Measurements from ENCODE around the gene SLC20A1.
"Not testable (repeated sequence)": the region's sequence is repeated elsewhere in the genome, so short reads cannot be mapped to it uniquely, and the experiment has no call there.

Gene SLC20A1

GRCh38 chr2:112648081-112648480 is 2.3 kb downstream of the SLC20A1 start:
- no peak for FAIRE-seq

DNA sequence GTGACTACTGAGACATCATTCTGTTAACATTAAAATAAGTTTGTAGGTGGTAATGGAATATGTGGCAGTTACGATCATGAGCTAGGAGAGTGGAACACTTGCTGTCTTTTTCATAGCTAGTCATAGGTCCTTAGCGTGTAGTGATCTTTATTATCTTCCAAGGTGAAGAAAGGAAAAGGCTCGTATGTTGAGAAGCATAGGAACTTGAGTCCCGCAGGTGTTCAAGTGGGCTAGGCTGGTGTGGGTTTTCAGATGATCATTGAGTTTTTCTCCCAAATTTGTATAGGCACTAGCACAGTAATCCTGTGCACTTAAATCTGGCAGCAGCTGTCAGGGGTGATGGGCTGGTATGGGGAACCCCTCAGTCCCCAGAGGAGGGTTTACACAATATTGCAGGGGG is 10.9 kb downstream of the SLC20A1 start:
- no peak for FAIRE-seq

- FAIRE-seq = no peak
These were observed 12.6 kb downstream of the SLC20A1 start for GRCh38 chr2:112658301-112658700.

- no peak for FAIRE-seq
These were observed 13.3 kb downstream of the SLC20A1 start for GRCh38 chr2:112658839-112659667.

- no peak for FAIRE-seq
These were observed 14.4 kb downstream of the SLC20A1 start for GRCh38 chr2:112660138-112660537.

GRCh38 chr2:112661656-112662305 is 16.0 kb downstream of the SLC20A1 start:
- no peak for FAIRE-seq

DNA sequence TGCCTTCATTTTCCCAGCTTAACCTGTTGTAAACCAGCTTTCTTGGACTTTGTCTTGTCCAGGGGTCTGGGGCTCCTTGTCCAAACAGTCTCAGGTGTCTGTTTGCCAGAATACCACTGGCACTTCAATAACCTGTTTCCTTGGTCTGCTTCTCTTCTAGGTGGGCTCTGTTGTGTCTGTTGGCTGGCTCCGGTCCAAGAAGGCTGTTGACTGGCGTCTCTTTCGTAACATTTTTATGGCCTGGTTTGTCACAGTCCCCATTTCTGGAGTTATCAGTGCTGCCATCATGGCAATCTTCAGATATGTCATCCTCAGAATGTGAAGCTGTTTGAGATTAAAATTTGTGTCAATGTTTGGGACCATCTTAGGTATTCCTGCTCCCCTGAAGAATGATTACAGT is 17.0 kb downstream of the SLC20A1 start:
- FAIRE-seq = no peak

- FAIRE-seq = peak; percentile 60
These were observed 18.9 kb downstream of the SLC20A1 start for GRCh38 chr2:112664689-112665088.

DNA sequence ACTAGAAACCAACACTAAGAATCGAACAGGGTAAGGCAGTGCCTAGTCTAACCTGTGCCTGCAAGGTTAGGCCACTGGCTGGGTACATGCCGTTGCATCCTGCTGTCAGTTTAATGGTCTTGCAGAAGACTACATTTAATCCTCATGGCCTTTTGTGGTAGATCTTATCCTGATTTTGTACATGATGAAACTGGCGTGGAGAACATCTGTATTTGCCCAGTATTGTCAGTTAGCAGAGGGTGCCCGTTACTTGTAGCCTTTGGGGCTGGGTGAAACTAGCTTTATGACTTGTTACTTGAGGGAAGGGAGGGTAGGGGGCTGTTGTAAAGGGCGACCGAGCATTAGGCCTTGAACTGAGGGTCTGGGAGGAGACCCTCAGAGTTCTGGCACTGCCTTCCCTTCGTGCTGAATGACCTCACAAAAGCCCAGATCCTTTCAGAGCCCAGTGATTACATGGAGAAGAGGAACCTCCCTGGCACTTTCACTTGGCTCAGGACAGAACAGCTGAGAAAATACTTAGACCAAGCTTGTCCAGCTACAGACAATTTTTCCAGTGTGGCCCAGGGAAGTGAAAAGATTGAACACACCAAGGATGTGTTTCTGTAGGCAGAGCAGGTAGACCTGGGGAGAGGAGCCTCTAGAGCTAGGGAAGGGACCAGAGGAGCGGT is 19.5 kb downstream of the SLC20A1 start:
- FAIRE-seq = no peak

- no peak for FAIRE-seq
These were observed 21.0 kb downstream of the SLC20A1 start for GRCh38 chr2:112666761-112667122.

DNA sequence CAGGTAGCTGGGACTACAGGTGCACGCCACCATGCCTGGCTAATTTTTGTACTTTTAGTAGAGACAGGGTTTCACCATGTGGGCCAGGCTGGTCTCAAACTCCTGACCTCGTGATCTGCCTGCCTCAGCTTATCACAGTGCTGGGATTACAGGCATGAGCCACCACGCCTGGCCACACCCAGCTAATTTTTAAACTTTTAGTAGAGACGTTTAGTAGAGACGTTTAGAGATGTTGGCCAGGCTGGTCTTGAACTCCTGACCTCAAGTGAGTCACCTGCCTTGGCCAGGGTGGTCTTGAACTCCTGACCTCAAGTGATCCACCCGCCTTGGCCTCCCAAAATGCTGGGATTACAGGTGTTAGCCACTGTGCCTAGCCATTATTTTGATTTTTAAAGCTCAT is 21.8 kb downstream of the SLC20A1 start:
- not testable (repeated sequence) for FAIRE-seq

- FAIRE-seq = no peak
These were observed 23.9 kb downstream of the SLC20A1 start for GRCh38 chr2:112669667-112670066.

- FAIRE-seq = no peak
These were observed 24.7 kb downstream of the SLC20A1 start for GRCh38 chr2:112670252-112671022.

DNA sequence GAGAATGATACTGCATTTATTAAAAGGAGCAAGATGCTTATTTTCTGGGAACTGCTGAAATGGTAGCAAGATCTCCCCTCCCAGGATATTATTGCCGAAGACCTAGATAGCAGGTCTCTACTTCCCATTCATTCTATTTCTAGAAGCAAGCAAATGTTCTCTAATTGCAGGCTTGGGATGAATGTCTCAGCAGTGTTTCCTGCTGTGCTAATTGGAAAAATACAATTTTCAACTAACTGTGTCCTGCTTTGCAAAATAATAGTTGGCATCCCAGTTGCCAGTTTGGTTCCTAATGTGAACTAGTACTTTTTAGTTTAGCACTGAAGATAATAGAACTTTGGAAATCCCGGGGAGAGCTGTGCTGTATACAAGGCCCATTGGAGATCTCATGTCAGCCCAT is 26.1 kb downstream of the SLC20A1 start:
- no peak for FAIRE-seq

- FAIRE-seq = no peak
These were observed 27.3 kb downstream of the SLC20A1 start for GRCh38 chr2:112673008-112673407.

GRCh38 chr2:112674229-112674628 is 28.5 kb downstream of the SLC20A1 start:
- FAIRE-seq = no peak

DNA sequence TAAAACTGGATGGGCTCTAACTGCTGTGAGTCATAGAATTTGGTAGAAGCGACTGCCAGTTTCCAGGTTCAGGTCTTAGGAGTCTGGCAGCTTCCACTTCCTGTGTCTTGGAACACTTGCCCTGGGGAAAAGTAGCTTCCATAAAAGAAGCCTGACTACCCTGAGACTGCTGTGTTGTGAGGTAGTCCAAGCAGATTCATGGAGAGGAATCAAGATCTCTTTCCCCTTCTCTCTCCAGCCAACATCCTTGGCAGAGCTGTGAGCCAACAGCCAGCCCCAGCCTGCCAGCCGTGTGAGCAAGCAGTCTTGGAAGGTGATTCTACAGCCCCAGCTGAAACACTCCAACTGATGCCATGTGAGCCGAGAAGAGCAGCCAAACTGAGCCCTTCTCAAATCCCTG is 33.7 kb downstream of the SLC20A1 start:
- no peak for FAIRE-seq

- no peak for FAIRE-seq
These were observed 34.9 kb downstream of the SLC20A1 start for GRCh38 chr2:112680666-112681101.

DNA sequence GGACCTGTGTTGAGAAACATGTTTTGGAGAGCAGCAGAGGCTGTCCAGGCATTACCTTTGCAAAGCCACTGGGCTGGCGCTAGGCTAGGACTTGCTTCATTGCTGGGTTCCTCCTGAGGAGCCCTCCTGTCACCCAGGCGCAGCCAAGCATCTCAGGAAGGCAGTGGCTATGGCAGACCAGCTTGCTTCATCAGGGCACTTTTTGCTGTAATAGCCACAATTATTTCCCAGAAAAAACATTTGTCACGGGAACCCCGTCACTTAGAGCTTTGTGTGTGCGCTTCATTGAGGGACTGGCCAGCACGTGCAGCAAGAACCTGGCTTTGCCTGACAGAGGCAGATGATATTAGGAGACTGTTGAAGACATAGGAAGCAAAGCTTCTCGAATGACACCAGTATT is 36.4 kb downstream of the SLC20A1 start:
- FAIRE-seq = no peak

DNA sequence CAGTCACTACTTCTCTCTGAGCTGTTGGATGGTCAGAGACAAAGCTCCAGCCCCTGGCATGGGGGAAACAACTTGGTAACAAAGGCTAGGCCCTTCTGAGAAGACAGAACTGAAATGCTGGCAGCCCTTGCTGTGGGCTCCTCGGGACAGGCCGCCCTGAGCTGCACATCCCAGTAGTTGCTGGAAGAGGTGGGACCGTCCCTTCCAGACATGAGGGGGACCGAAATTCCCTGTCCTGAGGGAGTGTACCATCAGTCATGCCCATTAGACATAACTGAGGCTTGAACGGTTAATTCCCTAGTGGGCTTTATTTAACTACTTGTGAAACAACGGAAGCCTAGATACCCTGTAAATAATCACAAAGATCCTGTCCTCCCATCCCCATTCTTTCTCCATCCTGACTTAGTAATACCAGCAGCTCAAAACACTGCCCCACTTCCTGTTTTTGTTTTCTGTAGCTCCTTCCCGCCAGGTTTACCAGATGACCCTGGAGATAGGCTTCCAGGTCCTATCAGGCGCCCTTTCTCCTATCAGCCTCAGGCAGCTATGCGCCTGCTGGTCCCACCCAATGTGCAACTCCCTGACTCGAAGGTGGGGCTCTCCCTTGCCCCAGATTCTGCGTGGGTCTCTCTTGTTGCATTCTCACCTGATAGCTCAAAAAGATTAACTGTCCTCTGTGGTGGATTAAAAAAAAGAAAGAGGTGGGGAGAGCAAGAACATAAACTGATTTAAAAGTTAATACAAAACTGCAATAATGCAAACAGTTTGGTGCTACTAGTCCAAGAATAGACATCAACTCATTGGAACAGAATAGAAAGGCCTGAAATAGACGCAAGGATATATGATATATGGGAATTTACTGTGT is 38.0 kb downstream of the SLC20A1 start:
- FAIRE-seq = no peak

DNA sequence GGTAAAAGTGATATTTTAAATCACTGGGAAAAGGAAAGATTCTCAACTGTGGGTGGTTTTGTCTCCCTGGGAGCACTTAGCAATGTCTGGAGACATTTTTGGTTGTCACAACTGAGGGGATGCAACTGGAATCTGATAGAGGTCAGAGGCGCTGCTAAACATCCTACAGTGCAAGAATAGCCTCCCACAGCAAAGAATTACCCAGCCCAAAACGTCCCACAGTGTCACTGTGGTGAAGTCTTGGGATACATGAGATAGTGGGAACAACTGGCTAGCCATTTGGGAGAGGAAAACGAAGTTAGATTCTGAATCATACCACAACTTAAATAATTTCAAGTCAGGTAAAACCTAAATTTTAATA is 38.7 kb downstream of the SLC20A1 start:
- FAIRE-seq = no peak

- FAIRE-seq = no peak
These were observed 39.6 kb downstream of the SLC20A1 start for GRCh38 chr2:112685271-112685884.

All from G401.6 (cell line).